Neuronal stem cell (in vitro differentiated cells): ENCODE results near the gene CHST10.

Source experiments
- DNase-seq: peaks from one replicate; pipeline ENCODE4 v3.0.0-alpha.2; 2013; ENCODE audit warnings: low spot score
- H2AFZ ChIP-seq: one replicate; pipeline ENCODE4 v1.6.1; 2013; ENCODE audit warnings: mild to moderate bottlenecking, low read length, inconsistent platforms
- H2AK5ac ChIP-seq: 2 replicates; pipeline ENCODE4 v1.6.1; 2013; ENCODE audit warnings: low read depth, mild to moderate bottlenecking, inconsistent platforms, low read length, moderate library complexity, mixed read lengths
- H2BK120ac ChIP-seq: 2 replicates; pipeline ENCODE4 v1.6.1; 2013; ENCODE audit warnings: low read depth, mild to moderate bottlenecking, inconsistent platforms, low read length, moderate library complexity, mixed read lengths
- H2BK12ac ChIP-seq: one replicate; pipeline ENCODE4 v1.6.1; 2013; ENCODE audit warnings: low read length, inconsistent platforms
- H2BK15ac ChIP-seq: 2 replicates; pipeline ENCODE4 v1.6.1; 2013; ENCODE audit warnings: mild to moderate bottlenecking, low read length, inconsistent platforms, mixed read lengths
- H2BK5ac ChIP-seq: one replicate; pipeline ENCODE4 v1.6.1; 2013; ENCODE audit warnings: inconsistent platforms, mild to moderate bottlenecking, low read length, moderate library complexity
- H3K14ac ChIP-seq: one replicate; pipeline ENCODE4 v1.6.1; 2013; ENCODE audit warnings: low read length, inconsistent platforms
- H3K18ac ChIP-seq: 2 replicates; pipeline ENCODE4 v1.6.1; 2013; ENCODE audit warnings: low read length, inconsistent platforms
- H3K23ac ChIP-seq: 2 replicates; pipeline ENCODE4 v1.6.1; 2013; ENCODE audit warnings: low read depth, mild to moderate bottlenecking, mixed read lengths, low read length, inconsistent platforms; ENCODE audit not compliant: poor library complexity
- H3K27ac ChIP-seq: replicated peaks from 3 replicates; pipeline ENCODE4 v1.5.1; 2013; ENCODE audit warnings: low read length, inconsistent platforms
- H3K27me3 ChIP-seq, 3 experiments: 2 replicates each; pipeline ENCODE4 v1.6.1; 2013; ENCODE audit warnings: low read length in 3 of 3, mild to moderate bottlenecking in 2 of 3, inconsistent platforms in 1 of 3, low read depth in 1 of 3, mixed read lengths in 1 of 3, moderate library complexity in 1 of 3; ENCODE audit not compliant: control insufficient read depth in 3 of 3, insufficient read depth in 3 of 3
- H3K36me3 ChIP-seq, 2 donors: replicated peaks in 1 of 2; 2 replicates each; pipeline ENCODE4 v1.6.1; 2013; ENCODE audit warnings: low read length in 2 of 2; ENCODE audit not compliant: control insufficient read depth in 2 of 2, insufficient read depth in 2 of 2
- H3K4ac ChIP-seq: 2 replicates; pipeline ENCODE4 v1.6.1; 2013; ENCODE audit warnings: inconsistent platforms, mild to moderate bottlenecking, low read length, moderate library complexity
- H3K4me1 ChIP-seq, 2 donors: 1 replicate in 1 of 2; 2 replicates in 1 of 2; pipeline ENCODE4 v1.6.1; 2013; ENCODE audit warnings: low read length in 2 of 2, low read depth in 1 of 2; ENCODE audit not compliant: control insufficient read depth in 2 of 2, insufficient read depth in 1 of 2
- H3K4me2 ChIP-seq: one replicate; pipeline ENCODE4 v1.6.1; 2013; ENCODE audit warnings: mild to moderate bottlenecking, low read length, inconsistent platforms; ENCODE audit not compliant: insufficient read depth, poor library complexity, severe bottlenecking
- H3K4me3 ChIP-seq, 2 donors: 2 replicates each; pipeline ENCODE4 v1.5.1; 2013; ENCODE audit warnings: low read length in 2 of 2, mild to moderate bottlenecking in 2 of 2, inconsistent platforms in 1 of 2, moderate library complexity in 1 of 2
- H3K79me1 ChIP-seq: one replicate; pipeline ENCODE4 v1.6.1; 2013; ENCODE audit warnings: low read depth, mild to moderate bottlenecking, inconsistent platforms, low read length, moderate library complexity
- H3K9ac ChIP-seq: one replicate; pipeline ENCODE4 v1.6.1; 2013; ENCODE audit warnings: mild to moderate bottlenecking, low read depth, low read length, inconsistent platforms; ENCODE audit not compliant: poor library complexity
- H3K9me3 ChIP-seq, 2 donors: replicated peaks in 1 of 2; 2 replicates each; pipeline versions ENCODE3 to v1.6.1; 2013; ENCODE audit warnings: low read length in 2 of 2, mild to moderate bottlenecking in 2 of 2, inconsistent platforms in 1 of 2, low read depth in 1 of 2, mixed read lengths in 1 of 2, moderate library complexity in 1 of 2; ENCODE audit not compliant: control insufficient read depth in 2 of 2, insufficient read depth in 1 of 2
- H4K8ac ChIP-seq: one replicate; pipeline ENCODE4 v1.6.1; 2013; ENCODE audit warnings: low read depth, mild to moderate bottlenecking, inconsistent platforms, low read length, moderate library complexity
- H4K91ac ChIP-seq: one replicate; pipeline ENCODE4 v1.6.1; 2013; ENCODE audit warnings: low read length, low read depth, mild to moderate bottlenecking, inconsistent platforms; ENCODE audit not compliant: poor library complexity
- WGBS, 2 donors: extraction: QIAGEN DNeasy Blood & Tissue Kit; methylation state at CpG; one replicate each; pipeline ENCODE4 v1.1.7; 2013; ENCODE audit warnings: missing lambda C conversion rate in 2 of 2, mixed read lengths in 1 of 2; ENCODE audit not compliant: insufficient read length in 2 of 2, insufficient replicate concordance in 1 of 2; ENCODE audit errors: extremely low coverage in 2 of 2; 5-methylcytosine and 5-hydroxymethylcytosine counted together

The CHST10 gene

DNA sequence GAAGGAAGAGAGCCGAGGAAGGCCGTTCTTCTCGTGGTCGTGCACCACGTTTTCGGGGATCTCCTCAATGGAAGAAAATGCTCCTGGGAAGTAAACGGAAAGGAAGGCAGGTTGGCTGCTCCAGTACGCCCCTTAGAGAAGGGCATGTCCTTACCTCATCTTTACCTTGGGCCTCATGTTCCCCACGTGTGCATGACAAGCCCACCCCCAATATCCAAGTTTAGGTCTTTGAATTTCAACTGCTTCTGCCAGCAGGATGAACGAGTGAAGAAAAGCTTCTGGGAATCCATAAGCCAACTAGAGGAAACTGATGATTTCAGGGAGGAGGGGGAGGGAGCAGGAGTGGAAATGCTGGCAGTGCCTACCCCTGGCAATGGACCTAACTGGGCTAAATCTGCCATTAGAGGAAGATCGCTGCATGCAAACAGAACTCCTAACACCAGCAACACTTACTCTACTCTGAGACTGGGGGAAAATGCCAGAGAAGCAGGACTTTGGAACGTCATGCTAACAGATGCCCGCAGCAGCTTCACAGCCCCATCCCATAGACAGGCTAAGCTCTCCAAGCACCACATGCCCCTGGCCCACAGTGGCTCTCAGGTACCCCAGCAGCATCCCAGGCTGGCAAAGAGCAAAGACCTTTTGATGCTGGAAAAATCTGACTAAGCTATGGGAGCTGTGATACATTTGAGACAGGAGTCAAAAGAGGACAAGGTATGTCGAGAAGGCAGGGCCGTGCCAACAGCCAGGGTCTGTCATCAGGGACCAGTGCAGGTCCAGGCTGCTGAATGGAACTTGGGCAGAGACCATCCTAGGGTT is 21.7 kb downstream of the CHST10 start:
- Histone ChIP-seq H2AK5ac (no peak overlapping the region), H2BK5ac (no peak overlapping the region), H3K4me2 (no peak overlapping the region), H3K27ac (no peak overlapping the region), H3K4me3 (no peak overlapping the region), H2BK120ac (no peak overlapping the region), H3K14ac (no peak overlapping the region), H3K36me3 (peaks cover 29 to 82% of the 10 kb centered on the region in 2 donors), H3K4me1 (no peaks in the 10 kb centered on the region), H2BK15ac (no peak overlapping the region), H4K8ac (no peak overlapping the region), H3K9me3 (no peaks in the 10 kb centered on the region), H3K23ac (no peak overlapping the region), H2BK12ac (no peak overlapping the region), H3K18ac (no peak overlapping the region), H4K91ac (no peak overlapping the region), H3K9ac (no peak overlapping the region), H3K79me1 (no peaks in the 10 kb centered on the region), H2AFZ (no peak overlapping the region), H3K4ac (no peak overlapping the region), H3K27me3 (no peaks in the 10 kb centered on the region)
- DNase-seq, result no peak
- WGBS, 2 donors, result no CpG with 5 or more reads among the region's 15 CpGs

DNA sequence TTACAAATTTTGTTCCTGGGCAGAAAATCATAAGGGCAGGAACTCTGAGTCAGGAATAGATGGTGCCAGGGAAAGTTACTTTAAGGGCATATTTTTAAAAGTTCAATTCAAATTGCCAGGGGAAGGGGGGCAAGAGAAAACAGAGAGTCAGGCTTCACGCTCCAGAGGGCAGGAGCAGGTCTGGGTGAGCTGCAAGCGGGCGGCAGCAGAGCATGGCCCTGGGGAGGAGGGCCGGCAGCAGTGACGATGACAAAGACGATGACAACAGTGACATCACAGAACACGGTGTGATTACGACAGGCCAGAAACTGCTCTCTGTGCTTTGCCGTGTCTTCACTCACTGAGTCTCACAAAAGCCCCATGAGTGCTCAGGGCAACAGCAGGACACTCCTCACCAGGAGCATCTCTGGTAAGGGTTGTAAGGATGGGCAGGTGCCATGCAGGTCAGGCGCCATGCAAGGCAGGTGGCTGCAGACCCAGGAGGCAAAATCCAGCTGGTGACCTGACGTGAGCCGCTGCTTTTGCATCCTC is 23.3 kb downstream of the CHST10 start:
- H3K23ac ChIP-seq, result no peak overlapping the region
- H3K4ac ChIP-seq, result no peak overlapping the region
- no peaks in the 10 kb centered on the region for H3K79me1 ChIP-seq
- H2BK15ac ChIP-seq, result no peak overlapping the region
- no peak overlapping the region for H4K91ac ChIP-seq
- H3K9me3 ChIP-seq, result no peaks in the 10 kb centered on the region
- no peak overlapping the region for H2BK12ac ChIP-seq
- H3K27ac ChIP-seq, result no peak overlapping the region
- WGBS, 2 donors, result no CpG with 5 or more reads among the region's 12 CpGs
- H2BK120ac ChIP-seq, result no peak overlapping the region
- no peak overlapping the region for H3K4me3 ChIP-seq
- H3K4me2 ChIP-seq, result no peak overlapping the region
- no peaks in the 10 kb centered on the region for H3K27me3 ChIP-seq
- no peak overlapping the region for H3K9ac ChIP-seq
- H3K18ac ChIP-seq, result no peak overlapping the region
- H3K4me1 ChIP-seq, result no peaks in the 10 kb centered on the region
- no peak overlapping the region for H4K8ac ChIP-seq
- DNase-seq, result no peak
- no peak overlapping the region for H3K14ac ChIP-seq
- no peak overlapping the region for H2AK5ac ChIP-seq
- no peak overlapping the region for H2BK5ac ChIP-seq
- H2AFZ ChIP-seq, result no peak overlapping the region
- H3K36me3 ChIP-seq, result peaks cover 29 to 79% of the 10 kb centered on the region in 2 donors

DNA sequence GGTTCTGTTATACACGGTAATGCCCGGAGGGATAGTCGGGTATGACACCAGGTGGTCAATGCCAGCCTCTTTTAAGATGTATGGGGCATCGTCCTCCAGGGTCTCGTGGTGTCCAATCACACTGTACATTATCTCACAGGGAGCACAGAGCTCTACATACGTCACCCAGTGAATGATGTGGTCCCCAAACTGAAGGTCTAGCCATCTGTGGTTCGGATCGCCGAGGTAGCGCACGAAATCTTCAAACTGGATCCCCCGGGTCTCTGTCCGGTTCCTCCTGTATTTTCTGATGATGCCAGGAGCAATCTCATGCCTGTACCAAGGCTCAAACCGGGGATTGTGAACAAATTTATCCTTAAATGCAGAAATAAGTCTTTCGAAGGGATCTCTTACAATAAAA is 24.1 kb downstream of the CHST10 start:
- Histone ChIP-seq H2BK15ac (no peak overlapping the region), H4K8ac (no peak overlapping the region), H2AFZ (no peak overlapping the region), H3K18ac (no peak overlapping the region), H2AK5ac (no peak overlapping the region), H3K23ac (no peak overlapping the region), H3K79me1 (no peaks in the 10 kb centered on the region), H3K9me3 (no peaks in the 10 kb centered on the region), H2BK12ac (no peak overlapping the region), H3K4ac (no peak overlapping the region), H2BK5ac (no peak overlapping the region), H3K4me1 (no peaks in the 10 kb centered on the region), H3K27me3 (no peaks in the 10 kb centered on the region), H2BK120ac (no peak overlapping the region), H4K91ac (no peak overlapping the region), H3K14ac (no peak overlapping the region), H3K4me2 (no peak overlapping the region), H3K27ac (no peak overlapping the region), H3K4me3 (no peak overlapping the region), H3K9ac (no peak overlapping the region), H3K36me3 (peaks cover 31 to 75% of the 10 kb centered on the region in 2 donors)
- DNase-seq, result no peak
- no CpG with 5 or more reads among the region's 15 CpGs for whole genome bisulfite sequencing, 2 donors

DNA sequence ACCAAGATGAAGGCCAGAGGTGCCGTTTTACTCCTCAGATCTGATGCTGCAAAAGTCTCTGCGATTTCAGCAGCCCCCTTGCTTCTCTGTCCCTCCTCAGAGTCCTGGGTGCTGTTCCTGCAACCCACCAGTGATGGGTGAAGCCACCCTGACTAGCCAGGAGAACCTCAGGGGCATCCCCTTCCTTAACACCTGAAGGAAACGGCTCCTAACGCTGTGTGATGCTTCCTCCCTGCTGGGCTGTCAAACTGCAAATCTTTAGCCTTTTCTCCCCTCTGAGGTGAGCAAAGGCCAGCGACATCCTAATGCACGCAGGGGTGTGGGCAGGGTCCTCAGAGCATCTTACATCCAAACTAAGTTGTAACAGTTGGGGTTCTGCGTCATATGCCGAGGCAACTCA is 24.8 kb downstream of the CHST10 start:
- Histone ChIP-seq H2AK5ac (no peak overlapping the region), H2BK5ac (no peak overlapping the region), H3K36me3 (peaks cover 31 to 70% of the 10 kb centered on the region in 2 donors), H3K4me3 (no peak overlapping the region), H2BK15ac (no peak overlapping the region), H3K79me1 (no peaks in the 10 kb centered on the region), H2AFZ (no peak overlapping the region), H2BK12ac (no peak overlapping the region), H4K8ac (no peak overlapping the region), H3K9ac (no peak overlapping the region), H3K14ac (no peak overlapping the region), H3K9me3 (no peaks in the 10 kb centered on the region), H3K18ac (no peak overlapping the region), H4K91ac (no peak overlapping the region), H3K23ac (no peak overlapping the region), H2BK120ac (no peak overlapping the region), H3K4ac (no peak overlapping the region), H3K4me2 (no peak overlapping the region), H3K27me3 (no peaks in the 10 kb centered on the region), H3K4me1 (no peaks in the 10 kb centered on the region), H3K27ac (no peak overlapping the region)
- DNase-seq, result no peak
- no CpG with 5 or more reads among the region's 8 CpGs for WGBS, 2 donors
